Fibroblast of lung (primary cell): ENCODE results near the gene C1QTNF9. TPM values are rescaled to one million over a fixed set of nuclear protein-coding genes. Genes with fewer than 3 reads are reported as not detected.

Source experiments
- DNase-seq, 2 donors: peaks; one replicate each; pipeline versions ENCODE4 v3.0.0 to v3.0.0-alpha.2; 2010; ENCODE audit warnings: low read depth in 2 of 2
- H2AFZ ChIP-seq: 2 replicates; pipeline ENCODE4 v1.5.1; 2012; ENCODE audit warnings: low read length, control low read depth, inconsistent platforms
- H3K27ac ChIP-seq: 2 replicates; pipeline ENCODE4 v1.5.1; 2011; ENCODE audit warnings: low read length, control low read depth; ENCODE audit not compliant: insufficient read depth
- H3K27me3 ChIP-seq: 2 replicates; pipeline ENCODE4 v1.5.1; 2011; ENCODE audit warnings: mild to moderate bottlenecking, low read length; ENCODE audit not compliant: control insufficient read depth, insufficient read depth
- H3K36me3 ChIP-seq: 2 replicates; pipeline ENCODE4 v1.5.1; 2011; ENCODE audit warnings: low read length; ENCODE audit not compliant: control insufficient read depth, insufficient read depth
- H3K4me1 ChIP-seq: 2 replicates; pipeline ENCODE4 v1.5.1; 2011; ENCODE audit warnings: low read length; ENCODE audit not compliant: control insufficient read depth, insufficient read depth; ENCODE audit errors: extremely low read depth
- H3K4me2 ChIP-seq: 2 replicates; pipeline ENCODE4 v1.5.1; 2011; ENCODE audit warnings: low read length, control low read depth; ENCODE audit not compliant: insufficient read depth; ENCODE audit errors: extremely low read depth
- H3K4me3 ChIP-seq, 4 experiments: fragments of 200-600 bp in 1 of 4; sonication (generic) in 1 of 4; replicated peaks in 1 of 4; 2 replicates each; pipeline ENCODE4 v1.5.1; 2011 to 2016; ENCODE audit warnings: low read length in 4 of 4, low read depth in 3 of 4, mild to moderate bottlenecking in 3 of 4, control low read depth in 2 of 4, inconsistent platforms in 1 of 4, mixed read lengths in 1 of 4; ENCODE audit not compliant: insufficient read depth in 1 of 4; ENCODE audit errors: control extremely low read depth in 1 of 4
- H3K79me2 ChIP-seq: 2 replicates; pipeline ENCODE4 v1.5.1; 2012; ENCODE audit warnings: mild to moderate bottlenecking, low read length, inconsistent platforms; ENCODE audit not compliant: control insufficient read depth, insufficient read depth
- H3K9ac ChIP-seq: 2 replicates; pipeline ENCODE4 v1.5.1; 2011; ENCODE audit warnings: mild to moderate bottlenecking, low read length, control low read depth; ENCODE audit not compliant: insufficient read depth
- H3K9me3 ChIP-seq: 2 replicates; pipeline ENCODE4 v1.5.1; 2012; ENCODE audit warnings: low read depth, low read length; ENCODE audit not compliant: control insufficient read depth, insufficient read depth
- H4K20me1 ChIP-seq: 2 replicates; pipeline ENCODE4 v1.5.1; 2011; ENCODE audit warnings: low read length; ENCODE audit not compliant: control insufficient read depth, insufficient read depth; ENCODE audit errors: extremely low read depth
- CTCF ChIP-seq, 2 donors: IDR thresholded peaks in 1 of 2; conservative IDR thresholded peaks in 1 of 2; 1 replicate in 1 of 2; 2 replicates in 1 of 2; pipeline ENCODE4 v1.5.1; 2011 to 2012; ENCODE audit warnings: low read length in 2 of 2, control low read depth in 1 of 2, inconsistent platforms in 1 of 2, low read depth in 1 of 2, mild to moderate bottlenecking in 1 of 2
- EZH2 ChIP-seq: IDR thresholded peaks from 2 replicates; pipeline ENCODE4 v1.5.1; 2012; ENCODE audit warnings: low read length, control low read depth, mild to moderate bottlenecking; ENCODE audit errors: missing control alignments
- polyA plus RNA-seq, 2 donors: library from polyadenylated mRNA; depleted of rRNA in 1 of 2; stranded (reverse) in 1 of 2; unstranded in 1 of 2; fragments of >200 nt; gene quantifications; 2 replicates each; pipeline ENCODE4 v1.2.1, GENCODE V29; 2011 to 2012; ENCODE audit warnings: missing spikeins in 1 of 2
- total RNA-seq: library from RNA; depleted of rRNA; stranded (reverse); fragments of >200 nt; gene quantifications from 2 replicates; pipeline ENCODE4 v1.2.1, GENCODE V29; 2014

Gene C1QTNF9
- total and polyA plus RNA-seq, 2 donors (not counting 1 experiment from before 2014, with no cell fraction given) = 0.51 TPM; not detected in 1

DNA sequence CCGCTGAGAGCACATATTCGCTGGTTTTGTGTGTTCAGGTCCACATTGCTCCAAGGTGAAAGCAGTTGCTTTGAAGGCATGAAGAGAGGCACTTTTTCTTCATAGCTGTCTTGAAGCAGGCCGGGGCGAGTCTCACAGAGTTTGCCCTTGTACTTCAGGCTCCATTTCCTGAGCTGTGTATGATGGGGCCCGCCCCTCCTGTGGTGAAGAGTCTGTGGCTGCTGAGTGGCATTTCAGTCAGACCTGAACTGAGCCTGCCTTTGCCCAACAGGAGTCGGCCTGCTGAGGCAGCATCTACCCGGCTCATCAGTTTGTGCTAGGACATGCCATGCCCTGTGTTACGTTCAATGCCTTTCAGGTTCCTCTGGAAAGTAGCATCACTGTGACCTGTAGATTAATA lies 44.4 kb upstream of the C1QTNF9 start:
- Histone ChIP-seq H3K27me3 (no peaks in the 10 kb centered on the region), H3K27ac (no peak overlapping the region), H3K79me2 (no peaks in the 10 kb centered on the region), H3K4me2 (no peak overlapping the region), H4K20me1 (no peaks in the 10 kb centered on the region), H3K36me3 (no peaks in the 10 kb centered on the region), H2AFZ (no peak overlapping the region), H3K9ac (no peak overlapping the region), H3K9me3 (no peaks in the 10 kb centered on the region), H3K4me1 (no peaks in the 10 kb centered on the region), H3K4me3 (no peak overlapping the region)
- TF ChIP-seq CTCF (conservative IDR thresholded peaks at IDR 0.05 in 1 of 2, IDR thresholded peaks at IDR 0.05 in 1 of 2; ENCODE audit: low read depth in 1 of 2, low read length in 2 of 2) = no peak
- no peak for TF ChIP-seq EZH2
- DNase-seq = no peak

GRCh38 chr13:24265453-24265852 lies 43.9 kb upstream of the C1QTNF9 start:
- Histone ChIP-seq H3K9me3 (no peaks in the 10 kb centered on the region), H3K27ac (no peak overlapping the region), H2AFZ (no peak overlapping the region), H3K4me3 (no peak overlapping the region), H3K9ac (no peak overlapping the region), H3K27me3 (no peaks in the 10 kb centered on the region), H3K36me3 (no peaks in the 10 kb centered on the region), H3K4me1 (peaks cover 2% of the 10 kb centered on the region), H4K20me1 (no peaks in the 10 kb centered on the region), H3K4me2 (no peak overlapping the region), H3K79me2 (no peaks in the 10 kb centered on the region)
- DNase-seq = no peak
- TF ChIP-seq EZH2 (no peak), CTCF (conservative IDR thresholded peaks at IDR 0.05 in 1 of 2, IDR thresholded peaks at IDR 0.05 in 1 of 2; ENCODE audit: low read depth in 1 of 2, low read length in 2 of 2) (no peak)

- H3K4me3 ChIP-seq = peak overlapping the region in 3 of 4 experiments; percentile 13 to 29 (median 14)
- peak overlapping the region; percentile 66 for H3K4me2 ChIP-seq
- H4K20me1 ChIP-seq = no peaks in the 10 kb centered on the region
- no peaks in the 10 kb centered on the region for H3K36me3 ChIP-seq
- peak overlapping the region; percentile 63 for H2AFZ ChIP-seq
- H3K4me1 ChIP-seq = peaks cover 6% of the 10 kb centered on the region
- DNase-seq = peak in 1 of 2 donors; percentile 6
- no peak for TF ChIP-seq EZH2
- TF ChIP-seq CTCF (conservative IDR thresholded peaks at IDR 0.05 in 1 of 2, IDR thresholded peaks at IDR 0.05 in 1 of 2; ENCODE audit: low read depth in 1 of 2, low read length in 2 of 2) = no peak
- no peaks in the 10 kb centered on the region for H3K27me3 ChIP-seq
- peak overlapping the region; percentile 10 for H3K9ac ChIP-seq
- peak overlapping the region; percentile 10 for H3K27ac ChIP-seq
- H3K9me3 ChIP-seq = no peaks in the 10 kb centered on the region
- H3K79me2 ChIP-seq = no peaks in the 10 kb centered on the region
Observed at GRCh38 chr13:24267274-24267673, 42.1 kb upstream of the C1QTNF9 start.
